Left renal pelvis (tissue), 4 donors: Measurements from ENCODE around the gene XYLT1. TPM values are rescaled to one million over a fixed set of nuclear protein-coding genes. Genes with fewer than 3 reads are reported as not detected.
"Not testable (repeated sequence)": the region's sequence is repeated elsewhere in the genome, so short reads cannot be mapped to it uniquely, and the experiment has no call there.

ENCODE experiments used
- DNase-seq, 4 donors: peaks; one replicate each; pipeline ENCODE4 v3.0.0-alpha.2; 2013; ENCODE audit warnings: low read depth in 4 of 4, low spot score in 3 of 4
- polyA plus RNA-seq, 4 donors: library from polyadenylated mRNA; unstranded; fragments of 120-200 nt; gene quantifications; one replicate each; pipeline ENCODE4 v1.2.1, GENCODE V29; 2013; ENCODE audit not compliant: insufficient read length in 4 of 4

Gene XYLT1, protein sequence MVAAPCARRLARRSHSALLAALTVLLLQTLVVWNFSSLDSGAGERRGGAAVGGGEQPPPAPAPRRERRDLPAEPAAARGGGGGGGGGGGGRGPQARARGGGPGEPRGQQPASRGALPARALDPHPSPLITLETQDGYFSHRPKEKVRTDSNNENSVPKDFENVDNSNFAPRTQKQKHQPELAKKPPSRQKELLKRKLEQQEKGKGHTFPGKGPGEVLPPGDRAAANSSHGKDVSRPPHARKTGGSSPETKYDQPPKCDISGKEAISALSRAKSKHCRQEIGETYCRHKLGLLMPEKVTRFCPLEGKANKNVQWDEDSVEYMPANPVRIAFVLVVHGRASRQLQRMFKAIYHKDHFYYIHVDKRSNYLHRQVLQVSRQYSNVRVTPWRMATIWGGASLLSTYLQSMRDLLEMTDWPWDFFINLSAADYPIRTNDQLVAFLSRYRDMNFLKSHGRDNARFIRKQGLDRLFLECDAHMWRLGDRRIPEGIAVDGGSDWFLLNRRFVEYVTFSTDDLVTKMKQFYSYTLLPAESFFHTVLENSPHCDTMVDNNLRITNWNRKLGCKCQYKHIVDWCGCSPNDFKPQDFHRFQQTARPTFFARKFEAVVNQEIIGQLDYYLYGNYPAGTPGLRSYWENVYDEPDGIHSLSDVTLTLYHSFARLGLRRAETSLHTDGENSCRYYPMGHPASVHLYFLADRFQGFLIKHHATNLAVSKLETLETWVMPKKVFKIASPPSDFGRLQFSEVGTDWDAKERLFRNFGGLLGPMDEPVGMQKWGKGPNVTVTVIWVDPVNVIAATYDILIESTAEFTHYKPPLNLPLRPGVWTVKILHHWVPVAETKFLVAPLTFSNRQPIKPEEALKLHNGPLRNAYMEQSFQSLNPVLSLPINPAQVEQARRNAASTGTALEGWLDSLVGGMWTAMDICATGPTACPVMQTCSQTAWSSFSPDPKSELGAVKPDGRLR
- 1 to 10 TPM; 5.8 to 8.6 (median 7.3) TPM for polyA plus RNA-seq

DNA sequence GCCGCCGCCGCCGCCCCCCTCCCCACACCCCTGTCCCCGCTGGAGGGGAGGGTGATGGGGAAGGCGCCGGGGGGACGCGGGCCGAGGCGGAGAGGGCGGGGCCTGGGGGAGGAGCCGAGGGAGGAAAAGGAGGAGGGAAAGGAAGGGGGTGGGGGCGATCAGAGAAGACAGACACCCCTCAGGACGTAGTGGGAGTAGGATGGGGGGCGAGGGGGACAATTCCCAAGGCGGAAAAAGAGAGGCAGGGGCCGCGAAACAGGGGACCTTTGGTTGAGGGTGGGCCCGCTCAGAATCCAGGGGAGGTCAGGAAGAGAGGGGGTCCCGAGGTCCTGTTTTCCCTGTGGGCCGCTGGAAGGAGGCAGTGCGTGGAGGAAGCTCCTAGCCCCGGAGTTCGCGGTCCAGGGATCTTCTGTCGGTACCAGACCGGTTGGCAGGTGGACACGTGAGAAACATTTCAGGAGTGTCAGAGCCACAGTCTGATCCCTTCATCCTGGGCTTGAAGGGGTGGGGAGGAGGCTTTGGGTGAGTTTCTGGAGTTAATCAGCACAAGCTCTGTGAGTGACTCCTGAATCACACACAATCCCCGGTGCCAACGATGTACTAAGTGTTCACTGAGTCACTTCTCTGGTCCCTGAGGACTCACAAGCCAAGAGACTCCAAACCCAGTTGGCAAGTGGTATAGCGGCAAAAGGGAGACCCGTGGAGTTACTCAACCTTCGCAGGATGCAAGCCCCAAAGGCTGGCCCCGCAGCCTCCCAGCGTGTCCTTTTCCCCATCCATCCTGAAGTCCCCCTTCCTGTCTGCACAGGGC is at the start of gene XYLT1:
XYLT1 (minus strand) TSS at position 53 of the 811 bp plus-strand sequence. CDS start 164 bp downstream, outside the sequence.
- DNase-seq: no peak

DNA sequence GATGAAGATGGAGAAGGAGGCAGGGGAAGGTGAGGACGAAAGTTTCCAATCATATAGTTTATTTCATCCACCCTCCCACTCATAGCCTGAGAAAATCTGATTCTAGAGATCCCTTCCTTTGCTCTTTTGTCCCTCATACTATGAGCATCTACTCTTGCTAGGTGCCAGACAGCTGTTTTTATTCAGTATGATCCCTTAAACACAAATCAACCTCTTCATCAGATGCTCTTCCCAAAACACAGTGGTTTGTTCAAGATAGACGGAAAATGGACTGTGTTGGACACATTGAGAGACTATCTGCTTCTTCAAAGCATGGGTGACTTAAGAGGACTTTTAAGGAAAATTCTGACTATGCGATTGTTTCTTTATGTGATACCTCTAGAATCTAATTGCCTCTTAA is 49.4 kb upstream of the XYLT1 start:
- no peak for DNase-seq

DNA sequence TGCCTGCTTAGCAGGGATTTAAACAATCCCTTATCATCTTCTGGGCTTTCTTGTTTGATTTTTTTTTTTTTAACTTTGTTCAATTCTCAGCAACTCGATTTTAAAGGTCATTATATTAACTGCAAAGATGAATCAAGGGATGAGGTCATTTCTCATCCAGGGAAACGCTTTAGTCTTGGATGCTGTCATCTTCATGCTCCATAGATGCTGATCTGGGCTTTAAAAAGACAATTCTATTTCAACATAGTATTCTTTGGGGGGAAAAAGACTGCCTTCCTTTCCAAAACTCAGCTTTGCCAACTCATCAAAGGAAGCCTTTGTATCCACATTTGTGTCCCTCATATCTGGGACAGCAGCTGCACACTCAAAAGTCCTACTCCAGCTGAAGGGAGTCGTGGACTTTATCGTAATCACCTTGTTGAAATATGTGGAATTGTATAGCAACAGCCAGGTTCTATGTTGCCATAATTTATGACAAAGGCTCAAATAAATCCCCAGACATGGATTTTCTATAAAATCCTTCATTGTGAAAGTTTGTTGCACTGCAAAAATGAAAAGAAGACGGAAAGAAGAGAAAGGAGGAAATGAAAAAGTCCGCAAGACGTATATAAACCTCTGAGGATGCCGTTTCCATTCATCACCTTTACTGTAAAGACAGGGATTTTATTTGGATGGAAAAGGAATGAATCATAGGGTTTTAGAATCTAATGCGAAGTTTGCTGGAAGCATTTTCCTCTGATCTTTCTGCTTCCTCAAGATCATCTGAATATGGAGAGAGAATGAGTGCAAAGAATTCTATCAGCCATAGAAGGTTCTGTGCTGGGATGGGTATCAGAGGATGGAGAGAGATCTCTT is 48.6 kb upstream of the XYLT1 start:
- DNase-seq: no peak

DNA sequence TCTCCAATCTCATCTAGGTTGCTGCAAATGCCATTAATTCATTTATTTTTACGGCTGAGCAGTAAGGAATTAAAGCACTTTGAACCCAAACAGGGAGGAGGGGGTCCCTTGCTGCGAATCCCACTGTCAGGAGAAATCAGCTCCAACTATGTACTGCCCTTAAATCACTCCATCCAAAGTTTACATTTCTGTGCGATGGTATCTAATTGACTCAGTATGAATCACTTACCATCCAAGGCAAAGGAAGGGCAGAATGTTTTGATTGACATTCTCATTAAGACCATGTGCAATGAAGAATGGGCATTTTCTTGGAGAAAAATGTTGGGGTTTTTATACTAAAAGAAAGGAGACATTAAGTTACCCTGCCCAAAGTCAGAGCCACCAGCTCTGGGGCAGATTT is 47.7 kb upstream of the XYLT1 start:
- DNase-seq: no peak

DNA sequence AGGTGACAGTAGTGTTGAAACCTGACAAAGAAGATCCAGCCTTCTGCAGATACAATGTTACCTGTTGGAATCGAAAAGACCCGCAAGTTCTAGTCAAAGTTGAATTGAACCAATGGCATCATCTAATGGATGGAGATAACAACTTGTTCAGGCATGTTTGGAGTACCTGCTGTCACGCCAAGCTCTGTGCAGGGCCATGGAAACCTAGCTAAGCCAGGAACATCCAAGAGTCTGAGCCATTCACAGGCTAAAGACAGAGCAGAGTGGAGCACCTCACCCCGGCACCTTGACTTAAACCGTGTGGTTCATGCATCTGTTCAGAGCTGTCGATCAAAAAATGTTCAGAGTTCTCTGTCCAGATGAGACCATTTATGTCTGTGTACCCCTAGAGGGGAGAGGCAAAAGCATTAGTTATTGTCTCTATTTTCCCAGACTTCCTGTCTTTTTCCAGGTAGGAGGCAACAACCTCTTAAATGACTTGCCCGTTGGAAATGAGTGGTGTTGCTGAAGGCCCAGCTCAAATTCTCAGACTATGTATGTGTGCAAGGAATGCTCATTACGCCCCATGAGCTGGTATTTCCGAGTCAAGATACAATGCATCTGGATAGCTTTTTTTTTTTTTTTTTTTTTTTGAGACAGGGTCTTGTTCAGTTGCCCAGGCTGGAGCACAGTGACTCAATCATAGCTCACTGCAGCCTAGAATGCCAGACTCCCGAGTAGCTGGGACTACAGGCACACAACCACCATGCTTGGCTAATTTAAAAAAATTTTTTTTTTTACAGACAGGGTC is 44.9 kb upstream of the XYLT1 start:
- DNase-seq: no peak

DNA sequence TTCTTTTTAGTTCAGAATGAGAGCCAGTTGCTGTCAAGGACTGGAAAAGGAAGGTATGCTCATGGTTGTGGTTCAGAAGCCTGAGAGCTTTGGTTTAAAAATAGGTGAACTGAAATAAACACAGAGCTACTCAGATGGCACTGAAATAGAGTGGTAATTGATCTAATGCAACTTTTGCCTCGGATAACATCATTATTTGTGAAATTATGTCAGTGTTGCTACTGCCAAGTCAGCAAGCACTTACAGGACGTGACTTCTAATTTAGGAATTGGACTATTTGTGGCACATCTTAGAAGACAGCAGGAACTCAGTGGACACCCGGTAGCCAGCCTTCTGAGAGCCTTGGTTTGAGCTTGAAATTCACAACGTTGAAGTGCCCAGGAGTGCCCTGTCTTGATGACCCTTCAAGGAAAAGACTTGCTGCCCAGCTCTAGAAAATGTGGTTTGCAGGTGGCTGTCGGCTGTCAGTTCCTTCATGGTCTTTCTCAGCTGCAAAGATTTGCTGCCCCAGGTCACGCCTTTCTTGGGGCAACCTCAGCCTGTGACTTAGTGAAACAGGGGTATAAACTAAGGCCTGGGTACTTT is 42.0 kb upstream of the XYLT1 start:
- no peak for DNase-seq

DNA sequence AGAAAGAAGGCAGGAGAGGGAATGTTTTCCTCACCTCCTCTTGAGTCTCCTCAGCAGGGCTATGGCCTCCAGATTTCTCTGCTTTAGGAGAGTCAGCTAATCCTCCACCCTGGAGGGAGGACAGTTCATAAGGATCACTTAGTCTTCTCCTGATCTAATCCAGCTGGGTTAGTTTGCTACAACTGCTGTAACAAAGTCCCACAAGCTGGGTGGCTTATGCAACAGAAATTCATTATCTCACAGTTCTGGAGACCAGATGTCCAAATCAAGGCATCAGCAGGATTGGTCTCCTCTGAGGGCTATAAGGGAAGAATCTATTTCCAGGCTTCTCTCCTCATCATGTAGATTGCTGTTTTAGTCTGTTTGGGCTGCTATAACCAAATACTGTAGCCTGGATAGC is 40.6 kb upstream of the XYLT1 start:
- no peak for DNase-seq

DNA sequence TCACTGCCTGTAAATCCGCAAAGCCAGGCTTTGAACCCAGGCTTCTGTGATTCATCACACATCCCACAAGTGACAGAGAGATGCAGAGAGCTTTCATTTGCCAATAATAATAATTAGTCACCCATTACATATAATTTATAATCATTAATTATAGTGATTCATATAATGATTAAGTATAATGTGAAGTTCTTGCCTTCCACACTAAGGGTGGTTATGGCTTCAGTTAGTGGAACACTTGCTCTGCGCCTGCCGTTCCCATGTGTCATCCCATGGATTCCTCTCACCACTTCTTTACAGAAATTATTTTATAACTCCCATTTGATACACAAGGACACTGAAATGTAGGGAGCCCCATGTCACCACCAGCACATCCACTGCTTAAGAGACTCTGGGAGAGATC is 39.8 kb upstream of the XYLT1 start:
- DNase-seq: no peak

DNA sequence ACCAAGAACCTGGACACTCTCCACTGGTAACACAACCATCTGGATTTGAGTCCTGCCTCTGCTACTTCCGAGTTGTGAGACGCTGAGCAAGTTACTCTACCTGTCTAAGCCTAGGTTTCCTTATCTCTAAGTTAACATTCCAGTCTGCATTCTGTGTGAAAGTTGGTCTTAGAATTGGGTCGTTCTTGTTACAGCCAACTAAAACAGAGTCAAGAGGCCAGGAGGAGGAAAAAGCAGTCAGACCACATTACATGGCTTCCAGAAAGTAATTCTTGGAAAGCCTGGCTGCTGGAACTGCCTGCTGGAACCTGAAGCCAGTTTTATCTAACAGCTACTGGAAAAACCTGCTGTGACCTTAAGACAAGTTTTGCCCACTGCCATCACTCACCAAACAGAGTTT is 38.4 kb upstream of the XYLT1 start:
- no peak for DNase-seq

DNA sequence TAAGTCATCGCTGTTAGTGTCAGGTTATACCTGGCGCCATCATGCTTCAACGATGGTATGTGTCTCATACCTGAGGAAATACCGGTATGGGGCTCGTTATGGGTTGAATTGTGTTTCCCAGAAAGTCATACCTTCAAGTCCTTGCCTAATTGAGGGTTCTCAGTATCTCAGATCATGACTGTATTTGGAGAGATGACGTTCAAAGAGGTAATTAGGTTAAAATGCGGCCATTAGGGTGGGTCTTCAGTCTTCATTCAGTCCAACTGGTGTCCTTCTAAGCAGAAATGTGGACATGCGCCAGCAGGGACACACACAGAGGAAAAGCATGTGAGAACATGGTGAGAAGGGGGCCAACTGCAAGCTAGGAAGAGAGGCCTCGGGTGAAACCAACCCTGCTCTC is 37.5 kb upstream of the XYLT1 start:
- DNase-seq: no peak

DNA sequence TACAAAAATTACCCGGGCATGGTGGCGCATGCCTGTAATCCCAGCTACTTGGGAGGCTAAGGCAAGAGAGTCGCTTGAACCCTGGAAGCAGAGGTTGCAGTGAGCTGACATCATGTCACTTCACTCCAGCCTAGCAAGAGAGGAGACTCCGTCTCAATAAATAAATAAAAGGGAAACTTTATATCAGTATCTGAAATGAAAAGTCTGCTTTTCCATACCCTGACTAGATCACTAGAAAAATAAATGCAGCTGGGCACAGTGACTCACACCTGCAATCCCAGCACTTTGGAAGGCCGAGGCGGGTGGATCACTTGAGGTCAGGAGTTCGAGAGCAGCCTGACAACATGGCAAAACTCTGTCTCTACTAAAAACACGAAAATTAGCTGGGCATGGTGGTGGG is 36.8 kb upstream of the XYLT1 start:
- not testable (repeated sequence) for DNase-seq

DNA sequence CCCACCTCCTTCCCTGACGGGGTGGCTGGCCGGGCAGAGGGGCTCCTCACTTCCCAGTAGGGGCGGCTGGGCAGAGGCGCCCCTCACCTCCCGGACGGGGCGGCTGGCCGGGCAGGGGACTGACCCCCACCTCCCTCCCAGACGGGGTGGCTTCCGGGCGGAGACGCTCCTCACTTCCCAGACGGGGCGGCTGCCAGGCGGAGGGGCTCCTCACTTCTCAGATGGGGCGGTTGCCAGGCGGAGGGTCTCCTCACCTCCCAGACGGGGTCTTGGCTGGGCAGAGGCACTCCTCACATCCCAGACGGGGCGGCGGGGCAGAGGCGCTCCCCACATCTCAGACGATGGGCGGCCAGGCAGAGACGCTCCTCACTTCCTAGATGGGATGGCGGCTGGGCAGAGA is 35.1 kb upstream of the XYLT1 start:
- DNase-seq: not testable (repeated sequence)

DNA sequence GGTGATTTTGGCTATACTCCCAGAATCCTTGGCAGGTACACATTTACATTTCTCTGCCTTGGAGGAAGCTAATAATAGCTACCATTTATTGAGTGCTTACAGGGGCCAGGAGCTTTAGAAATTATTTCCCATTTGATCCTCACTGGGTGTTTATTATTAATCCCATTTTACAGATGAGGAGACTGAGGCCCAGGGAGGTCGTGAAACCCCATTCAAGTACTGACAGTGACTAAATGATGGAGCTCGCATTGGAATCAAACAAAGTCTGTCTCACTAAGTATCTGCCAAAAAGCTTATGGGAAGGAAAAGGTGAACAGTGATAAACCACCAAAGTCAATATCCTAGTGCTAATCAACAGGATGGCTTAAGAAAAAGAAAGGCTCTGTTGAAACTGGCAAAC is 33.3 kb upstream of the XYLT1 start:
- no peak for DNase-seq

DNA sequence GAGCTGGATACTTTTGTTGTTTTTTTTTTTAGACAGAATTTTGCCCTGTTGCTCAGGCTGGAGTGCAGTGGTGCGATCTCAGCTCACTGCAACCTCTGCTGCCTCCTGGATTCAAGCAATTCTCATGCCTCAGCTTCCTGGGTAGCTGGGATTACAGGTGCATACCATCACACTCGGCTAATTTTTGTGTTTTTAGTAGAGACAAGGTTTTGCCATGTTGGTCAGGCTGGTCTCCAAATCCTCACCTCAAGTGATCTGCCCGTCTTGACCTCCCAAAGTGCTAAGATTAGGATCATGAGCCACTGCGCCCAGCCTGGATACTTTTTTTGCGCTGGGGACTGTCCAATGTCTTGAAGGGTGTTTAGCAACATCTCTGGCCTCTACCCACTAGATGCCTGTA is 32.6 kb upstream of the XYLT1 start:
- no peak for DNase-seq

DNA sequence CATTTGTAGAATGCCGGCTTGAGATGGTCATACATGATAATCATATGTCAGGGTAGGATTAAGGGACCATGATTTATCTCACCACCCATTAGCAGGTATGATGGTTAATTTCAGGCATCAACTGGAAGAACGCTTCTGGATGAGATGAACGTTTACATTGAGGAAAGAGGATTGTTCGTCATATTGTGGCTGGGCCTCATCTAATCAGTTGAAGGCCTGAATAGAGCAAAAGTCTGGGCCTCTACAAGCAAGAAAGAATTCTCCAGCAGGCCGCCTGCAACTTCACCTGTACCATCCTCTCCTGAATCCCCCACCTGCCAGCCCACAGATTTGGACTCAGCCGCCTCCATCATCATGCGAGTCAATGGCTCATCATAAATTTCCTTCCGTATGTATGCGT is 30.6 kb upstream of the XYLT1 start:
- no peak for DNase-seq

DNA sequence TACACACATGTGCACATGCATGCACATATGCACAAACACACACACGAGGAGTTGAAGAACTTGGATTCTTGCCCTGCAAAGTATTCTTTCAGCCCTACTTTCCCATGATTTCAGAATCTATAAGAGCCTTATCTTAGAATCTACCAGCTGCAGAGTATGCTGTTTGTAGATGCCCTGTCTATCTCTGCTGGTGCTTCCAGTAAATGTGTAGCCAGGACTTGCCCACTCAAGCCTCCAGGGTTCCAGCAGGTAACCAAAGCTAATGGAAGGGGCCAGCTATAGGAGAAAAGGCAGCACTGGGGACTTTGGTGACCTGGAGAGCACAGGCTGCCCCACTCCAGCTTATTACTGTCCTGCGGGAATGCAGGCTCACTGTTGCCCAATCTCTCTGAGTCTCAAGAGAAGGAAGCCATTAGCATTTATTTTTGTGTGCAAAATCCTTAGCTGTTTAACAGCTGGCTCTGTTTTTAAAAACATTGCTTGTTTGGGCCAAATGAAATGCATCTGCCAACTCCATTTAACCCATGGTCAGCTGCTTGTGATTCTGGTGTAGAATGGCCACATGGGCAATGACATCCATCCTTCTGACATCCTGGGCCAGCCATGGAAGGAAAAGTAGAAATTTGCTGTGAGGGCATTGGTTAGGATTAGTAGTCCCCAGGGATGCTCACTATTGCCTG is 28.6 kb upstream of the XYLT1 start:
- no peak for DNase-seq

DNA sequence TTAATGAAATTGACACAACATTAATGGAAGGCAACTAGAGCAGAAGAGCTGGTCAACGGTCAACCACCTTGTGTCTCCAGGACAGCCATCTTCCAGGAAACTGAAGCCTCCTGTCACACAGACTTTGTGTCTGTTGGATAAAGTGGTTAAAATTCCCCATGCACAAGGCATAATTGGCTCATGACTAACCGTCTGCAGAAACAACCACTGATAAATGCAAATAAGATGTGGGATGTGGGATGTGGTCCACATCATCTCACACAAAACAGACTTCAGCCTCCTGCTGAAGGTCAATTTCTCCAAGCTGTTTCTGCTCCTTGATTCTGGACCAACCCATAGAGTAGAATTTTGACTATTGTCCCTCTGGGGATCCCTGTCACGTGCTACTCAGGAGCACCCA is 26.9 kb upstream of the XYLT1 start:
- DNase-seq: no peak

DNA sequence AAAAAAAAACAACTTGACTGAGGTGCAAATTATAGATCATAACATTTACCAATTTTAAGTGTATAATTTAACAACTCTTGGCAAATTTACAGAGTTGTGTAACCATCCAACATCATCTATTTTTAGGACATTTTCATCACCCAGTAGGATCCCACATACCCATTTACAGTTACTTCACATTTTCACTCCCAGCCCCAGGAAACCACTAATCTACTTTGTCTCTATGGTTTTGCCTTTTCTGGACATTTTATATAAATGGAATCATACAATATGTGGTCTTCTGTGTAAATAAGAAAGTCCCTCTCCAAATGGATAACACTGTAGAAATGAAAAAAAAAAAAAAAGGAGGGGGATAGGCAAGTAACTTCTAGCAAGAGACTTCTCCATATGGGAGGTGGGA is 26.1 kb upstream of the XYLT1 start:
- no peak for DNase-seq
